SK-N-SH (cell line): ENCODE data around the gene SLX4IP. TPM values are rescaled to one million over a fixed set of nuclear protein-coding genes. Genes with fewer than 3 reads are reported as not detected.

Source experiments
- CTCF ChIA-PET: fragments of 300-600, 350-600 bp; formaldehyde crosslinking; extraction: SDS; loops from one replicate; lab custom pipeline; 2021; lab: Yijun Ruan, JAX
- POLR2A ChIA-PET: fragments of 350-600 bp; sonication (Branson Sonifier 250); formaldehyde crosslinking; extraction: SDS; loops from one replicate; lab custom pipeline; 2020; ENCODE audit warnings: antibody characterized with exemption, inconsistent platforms; lab: Yijun Ruan, JAX
- DNase-seq: peaks from one replicate; pipeline ENCODE4 v3.0.0; 2012
- H2AFZ ChIP-seq: fragments of 200-600 bp; sonication (generic); 2 replicates; pipeline ENCODE4 v1.8.1; 2016; ENCODE audit warnings: antibody characterized with exemption, mild to moderate bottlenecking, low read depth
- H3F3A ChIP-seq: fragments of 200-600 bp; sonication (generic); replicated peaks from 2 replicates; pipeline ENCODE3; 2016; ENCODE audit warnings: antibody characterized with exemption, mild to moderate bottlenecking; ENCODE audit not compliant: insufficient read depth
- H3K27ac ChIP-seq, 2 experiments: fragments of 200-500 bp in 1 of 2; fragments of 200-600 bp in 1 of 2; sonication (Bioruptor generic) in 1 of 2; sonication (generic), shearing (Covaris generic) in 1 of 2; 2 replicates each; pipeline versions ENCODE4 v1.5.1 to v1.6.1; 2014 to 2016; ENCODE audit warnings: low read depth in 2 of 2, inconsistent platforms in 1 of 2, low read length in 1 of 2, mild to moderate bottlenecking in 1 of 2, mixed read lengths in 1 of 2
- H3K27me3 ChIP-seq: fragments of 200-600 bp; sonication (generic), shearing (Covaris generic); 2 replicates; pipeline ENCODE4 v1.6.1; 2016; ENCODE audit warnings: mixed run types; ENCODE audit not compliant: insufficient read depth
- H3K36me3 ChIP-seq, 2 experiments: fragments of 200-500 bp in 1 of 2; fragments of 200-600 bp in 1 of 2; sonication (Bioruptor generic) in 1 of 2; sonication (generic) in 1 of 2; replicated peaks in 1 of 2; 2 replicates each; pipeline versions ENCODE3 to v1.5.1; 2014 to 2016; ENCODE audit warnings: low read length in 1 of 2, mild to moderate bottlenecking in 1 of 2; ENCODE audit not compliant: insufficient read depth in 2 of 2, control insufficient read depth in 1 of 2
- H3K4me1 ChIP-seq, 2 experiments: fragments of 200-500 bp in 1 of 2; fragments of 200-600 bp in 1 of 2; sonication (Bioruptor generic) in 1 of 2; sonication (generic), shearing (Covaris generic) in 1 of 2; 2 replicates each; pipeline versions ENCODE4 v1.5.1 to v1.6.1; 2014 to 2016; ENCODE audit warnings: low read depth in 1 of 2, low read length in 1 of 2, mixed run types in 1 of 2; ENCODE audit not compliant: insufficient read depth in 2 of 2, control insufficient read depth in 1 of 2
- H3K4me2 ChIP-seq: fragments of 200-600 bp; sonication (generic), shearing (Covaris generic); 2 replicates; pipeline ENCODE4 v1.6.1; 2017; ENCODE audit warnings: mixed run types
- H3K4me3 ChIP-seq, 2 experiments: fragments of 200-500 bp in 1 of 2; fragments of 200-600 bp in 1 of 2; sonication (Bioruptor generic) in 1 of 2; sonication (generic), shearing (Covaris generic) in 1 of 2; 2 replicates each; pipeline versions ENCODE4 v1.5.1 to v1.8.1; 2014 to 2016; ENCODE audit warnings: low read depth in 2 of 2, inconsistent platforms in 1 of 2, low read length in 1 of 2, mild to moderate bottlenecking in 1 of 2, mixed read lengths in 1 of 2, moderate library complexity in 1 of 2
- H3K79me2 ChIP-seq: fragments of 200-600 bp; sonication (generic); 2 replicates; pipeline ENCODE4 v1.8.1; 2017; ENCODE audit warnings: mild to moderate bottlenecking; ENCODE audit not compliant: insufficient read depth
- H3K9ac ChIP-seq: fragments of 200-600 bp; sonication (generic); 2 replicates; pipeline ENCODE4 v1.6.1; 2017; ENCODE audit warnings: mixed run types
- H3K9me2 ChIP-seq: fragments of 200-600 bp; sonication (generic); 2 replicates; pipeline ENCODE4 v1.6.1; 2017; ENCODE audit warnings: mixed run types
- H3K9me3 ChIP-seq: fragments of 200-600 bp; sonication (generic); 2 replicates; pipeline ENCODE4 v1.6.1; 2017; ENCODE audit warnings: mixed run types, mild to moderate bottlenecking, moderate library complexity
- H4K20me1 ChIP-seq: fragments of 200-600 bp; sonication (generic); 2 replicates; pipeline ENCODE4 v1.6.1; 2017; ENCODE audit warnings: mild to moderate bottlenecking, mixed run types; ENCODE audit not compliant: insufficient read depth
- GATA2 ChIP-seq: sonication (generic); formaldehyde crosslinking; IDR thresholded peaks from 2 replicates; pipeline ENCODE4 v1.5.0; 2020; ENCODE audit warnings: mild to moderate bottlenecking, missing genetic modification reagents
- MEF2A ChIP-seq: IDR thresholded peaks from 2 replicates; pipeline ENCODE4 v1.4.0; 2012; ENCODE audit warnings: low read depth, borderline replicate concordance
- NRF1 ChIP-seq: IDR thresholded peaks from 2 replicates; pipeline ENCODE4 v1.6.1; 2012; ENCODE audit warnings: low read depth, mild to moderate bottlenecking, low read length
- POLR2AphosphoS5 ChIP-seq: IDR thresholded peaks from 2 replicates; pipeline ENCODE4 v1.6.1; 2012; ENCODE audit warnings: low read depth, low read length
- RFX5 ChIP-seq: IDR thresholded peaks from 2 replicates; pipeline ENCODE4 v1.6.1; 2012; ENCODE audit warnings: mild to moderate bottlenecking, improper control_type of control experiment, low read length
- WGBS: methylation state at CpG from one replicate; pipeline ENCODE4 v1.1.6; 2017; ENCODE audit warnings: low lambda C conversion rate; 5-methylcytosine and 5-hydroxymethylcytosine counted together
- polyA plus RNA-seq, 3 experiments: library from polyadenylated mRNA; depleted of rRNA; stranded (reverse); fragments of >200 nt; gene quantifications; 2 replicates each; pipeline ENCODE4 v1.2.3, GENCODE V29; 2012
- TF ChIP-seq, protein P1 (sequence below): IDR thresholded peaks from 2 replicates; pipeline ENCODE4 v1.6.1; 2012; ENCODE audit warnings: mild to moderate bottlenecking, low read depth, low read length, moderate library complexity
- TF ChIP-seq, protein P2 (sequence below): IDR thresholded peaks from 2 replicates; pipeline ENCODE4; 2012

The SLX4IP gene
- polyA plus RNA-seq, 1 of the 3 experiments (the other 2 are of a cell fraction) = 1.3 TPM

DNA sequence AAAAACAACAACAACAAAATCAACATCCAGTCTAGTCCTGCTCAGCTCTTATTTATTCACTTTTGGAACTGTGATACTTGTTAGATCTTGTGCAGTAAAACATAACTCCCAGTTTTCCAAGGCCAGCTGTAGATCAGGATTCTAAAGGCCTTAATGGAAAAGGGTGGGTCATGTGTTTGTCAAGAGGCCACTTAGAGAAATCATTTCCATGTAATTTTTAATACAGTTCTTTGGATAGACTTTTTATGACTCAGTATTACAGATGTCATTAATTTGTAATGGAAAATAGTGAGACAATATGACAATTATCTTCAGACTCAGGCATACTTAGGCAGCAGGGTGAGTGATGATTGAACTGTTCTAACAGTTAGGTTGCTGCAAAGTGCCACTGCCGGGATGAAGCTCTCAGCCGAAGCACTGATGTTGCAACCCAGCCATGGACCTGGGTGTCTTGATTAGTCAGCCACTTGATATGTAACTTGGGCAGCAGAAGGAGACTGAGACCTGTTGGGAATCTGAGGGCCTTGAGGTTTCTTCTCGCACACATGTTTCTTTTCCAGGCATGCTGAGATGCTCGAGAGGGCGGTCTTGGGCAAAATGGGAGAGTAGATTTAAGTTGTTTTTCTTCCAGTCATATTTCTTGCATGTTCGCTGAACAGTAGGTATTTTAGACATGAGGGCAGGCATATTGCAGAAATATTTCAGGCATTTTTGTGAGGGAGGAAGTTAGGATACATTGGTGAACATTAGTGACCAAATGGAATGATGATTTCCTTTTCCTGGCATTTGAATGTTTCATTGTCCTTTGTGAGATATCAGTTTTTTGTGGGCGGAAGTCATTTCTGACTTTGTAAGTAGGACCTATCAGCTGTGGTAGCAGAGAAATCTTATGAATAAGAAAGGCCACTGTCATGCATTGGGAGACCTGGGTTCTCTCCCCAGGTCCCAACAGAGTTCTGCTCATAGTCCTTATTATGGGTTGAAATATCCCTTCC lies 52.3 kb downstream of the SLX4IP start:
- POLR2A ChIA-PET = no interaction called here

DNA sequence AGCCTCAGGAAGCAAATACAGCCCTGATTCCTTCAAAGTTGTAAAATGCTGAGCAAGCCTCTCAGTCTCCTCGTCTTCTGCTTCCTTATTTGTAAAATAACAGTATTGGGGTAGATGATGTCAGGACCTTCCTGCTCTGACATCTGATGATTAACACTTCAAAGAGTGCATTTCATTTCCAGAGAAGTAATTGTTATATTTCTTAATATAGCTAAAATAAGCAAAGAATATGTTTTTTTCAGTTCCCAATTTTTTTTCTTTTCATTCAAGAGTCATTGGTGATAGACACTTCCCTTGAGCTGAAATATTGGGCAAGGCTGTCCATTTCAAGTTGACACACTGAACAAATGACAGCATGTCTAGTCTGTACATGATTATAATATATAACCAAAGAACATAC lies 53.4 kb downstream of the SLX4IP start:
- no peaks in the 10 kb centered on the region for H3K36me3 ChIP-seq
- H3K9me3 ChIP-seq = no peaks in the 10 kb centered on the region
- no peak overlapping the region for H3K27ac ChIP-seq
- H3K9ac ChIP-seq = no peak overlapping the region
- WGBS = 100% methylated on average over 1 of the region's 1 CpG
- H3K79me2 ChIP-seq = no peaks in the 10 kb centered on the region
- CTCF ChIA-PET = no interaction called here
- no peak overlapping the region for H3K4me2 ChIP-seq
- H2AFZ ChIP-seq = no peak overlapping the region
- no peaks in the 10 kb centered on the region for H3F3A ChIP-seq
- no peak overlapping the region for H3K4me3 ChIP-seq
- no peaks in the 10 kb centered on the region for H3K9me2 ChIP-seq
- H3K4me1 ChIP-seq = no peaks in the 10 kb centered on the region; a peak in 3 of 4 replicates
- no peak for DNase-seq
- no peaks in the 10 kb centered on the region for H4K20me1 ChIP-seq
- no peaks in the 10 kb centered on the region for H3K27me3 ChIP-seq
- POLR2A ChIA-PET = no interaction called here
- TF ChIP-seq, protein P1, sequence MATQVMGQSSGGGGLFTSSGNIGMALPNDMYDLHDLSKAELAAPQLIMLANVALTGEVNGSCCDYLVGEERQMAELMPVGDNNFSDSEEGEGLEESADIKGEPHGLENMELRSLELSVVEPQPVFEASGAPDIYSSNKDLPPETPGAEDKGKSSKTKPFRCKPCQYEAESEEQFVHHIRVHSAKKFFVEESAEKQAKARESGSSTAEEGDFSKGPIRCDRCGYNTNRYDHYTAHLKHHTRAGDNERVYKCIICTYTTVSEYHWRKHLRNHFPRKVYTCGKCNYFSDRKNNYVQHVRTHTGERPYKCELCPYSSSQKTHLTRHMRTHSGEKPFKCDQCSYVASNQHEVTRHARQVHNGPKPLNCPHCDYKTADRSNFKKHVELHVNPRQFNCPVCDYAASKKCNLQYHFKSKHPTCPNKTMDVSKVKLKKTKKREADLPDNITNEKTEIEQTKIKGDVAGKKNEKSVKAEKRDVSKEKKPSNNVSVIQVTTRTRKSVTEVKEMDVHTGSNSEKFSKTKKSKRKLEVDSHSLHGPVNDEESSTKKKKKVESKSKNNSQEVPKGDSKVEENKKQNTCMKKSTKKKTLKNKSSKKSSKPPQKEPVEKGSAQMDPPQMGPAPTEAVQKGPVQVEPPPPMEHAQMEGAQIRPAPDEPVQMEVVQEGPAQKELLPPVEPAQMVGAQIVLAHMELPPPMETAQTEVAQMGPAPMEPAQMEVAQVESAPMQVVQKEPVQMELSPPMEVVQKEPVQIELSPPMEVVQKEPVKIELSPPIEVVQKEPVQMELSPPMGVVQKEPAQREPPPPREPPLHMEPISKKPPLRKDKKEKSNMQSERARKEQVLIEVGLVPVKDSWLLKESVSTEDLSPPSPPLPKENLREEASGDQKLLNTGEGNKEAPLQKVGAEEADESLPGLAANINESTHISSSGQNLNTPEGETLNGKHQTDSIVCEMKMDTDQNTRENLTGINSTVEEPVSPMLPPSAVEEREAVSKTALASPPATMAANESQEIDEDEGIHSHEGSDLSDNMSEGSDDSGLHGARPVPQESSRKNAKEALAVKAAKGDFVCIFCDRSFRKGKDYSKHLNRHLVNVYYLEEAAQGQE = no peak
- no peak for TF ChIP-seq MEF2A
- TF ChIP-seq RFX5 = no peak
- TF ChIP-seq GATA2 (CRISPR knock-in tag) = no peak
- no peak for TF ChIP-seq POLR2AphosphoS5

More for the DNA sequence above, 52.3 kb downstream of the SLX4IP start:
- no peak for DNase-seq
- Histone ChIP-seq H3K4me1 (no peaks in the 10 kb centered on the region; a peak in 3 of 4 replicates), H3K4me2 (no peak overlapping the region), H3K79me2 (no peaks in the 10 kb centered on the region), H3K4me3 (no peak overlapping the region), H4K20me1 (no peaks in the 10 kb centered on the region), H2AFZ (no peak overlapping the region), H3K9ac (no peak overlapping the region), H3F3A (no peaks in the 10 kb centered on the region), H3K36me3 (no peaks in the 10 kb centered on the region), H3K9me2 (no peaks in the 10 kb centered on the region), H3K9me3 (no peaks in the 10 kb centered on the region), H3K27ac (peak overlapping the region in 1 of 2 experiments; percentile 21; a peak in 1 of 4 replicates), H3K27me3 (no peaks in the 10 kb centered on the region)
- CTCF ChIA-PET = no interaction called here
- WGBS = 80% methylated on average over 7 of the region's 7 CpGs
- TF ChIP-seq, protein P2, sequence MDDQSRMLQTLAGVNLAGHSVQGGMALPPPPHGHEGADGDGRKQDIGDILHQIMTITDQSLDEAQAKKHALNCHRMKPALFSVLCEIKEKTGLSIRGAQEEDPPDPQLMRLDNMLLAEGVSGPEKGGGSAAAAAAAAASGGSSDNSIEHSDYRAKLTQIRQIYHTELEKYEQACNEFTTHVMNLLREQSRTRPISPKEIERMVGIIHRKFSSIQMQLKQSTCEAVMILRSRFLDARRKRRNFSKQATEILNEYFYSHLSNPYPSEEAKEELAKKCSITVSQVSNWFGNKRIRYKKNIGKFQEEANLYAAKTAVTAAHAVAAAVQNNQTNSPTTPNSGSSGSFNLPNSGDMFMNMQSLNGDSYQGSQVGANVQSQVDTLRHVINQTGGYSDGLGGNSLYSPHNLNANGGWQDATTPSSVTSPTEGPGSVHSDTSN = peak; percentile 19; the same call in 1 of the 2 replicates
- TF ChIP-seq NRF1 = no peak
